Transverse colon (tissue), 4 donors: ENCODE data around the gene ETNPPL. TPM values are rescaled to one million over a fixed set of nuclear protein-coding genes. Genes with fewer than 3 reads are reported as not detected.

Experiments
- DNase-seq: peaks from one replicate; pipeline ENCODE4 v3.0.0-alpha.2; 2019
- H3K27ac ChIP-seq, 4 donors: fragments of 200-600 bp; sonication (generic); 2 replicates each; pipeline ENCODE4 v1.5.1; 2016 to 2018; ENCODE audit warnings: inconsistent platforms in 4 of 4
- H3K27me3 ChIP-seq: fragments of 200-600 bp; sonication (generic); 2 replicates; pipeline ENCODE4 v1.5.1; 2017; ENCODE audit warnings: inconsistent platforms
- H3K36me3 ChIP-seq, 4 donors: fragments of 200-600 bp; sonication (generic); 2 replicates each; pipeline ENCODE4 v1.5.1; 2017 to 2019; ENCODE audit warnings: inconsistent platforms in 4 of 4
- H3K4me1 ChIP-seq, 4 donors: fragments of 200-600 bp; sonication (generic); 2 replicates each; pipeline ENCODE4 v1.5.1; 2017 to 2020; ENCODE audit warnings: inconsistent platforms in 4 of 4
- H3K4me3 ChIP-seq, 4 donors: fragments of 200-600 bp; sonication (generic); 1 replicate in 1 of 4; 2 replicates in 3 of 4; pipeline versions ENCODE4 v1.5.1 to v1.6.1; 2017 to 2019; ENCODE audit warnings: inconsistent platforms in 4 of 4
- H3K9me3 ChIP-seq, 2 donors: fragments of 200-600 bp; sonication (generic); 2 replicates each; pipeline ENCODE4 v1.5.1; 2017 to 2019; ENCODE audit warnings: inconsistent platforms in 2 of 2
- CTCF ChIP-seq, 5 experiments: fragments of 200-600 bp in 3 of 5; fragments of 450-650 bp in 2 of 5; sonication (generic) in 3 of 5; IDR thresholded peaks; 1 replicate in 2 of 5; 2 replicates in 3 of 5; pipeline ENCODE4 v1.5.1; 2016 to 2017; ENCODE audit warnings: antibody characterized with exemption in 5 of 5, inconsistent platforms in 3 of 5, mild to moderate bottlenecking in 2 of 5, moderate library complexity in 1 of 5
- EP300 ChIP-seq: sonication (generic); formaldehyde crosslinking; IDR thresholded peaks from one replicate; pipeline ENCODE4 v1.6.1; 2017; ENCODE audit warnings: antibody characterized with exemption, low read depth
- POLR2A ChIP-seq: fragments of 450-650 bp; IDR thresholded peaks from one replicate; pipeline ENCODE4 v1.6.1; 2016; ENCODE audit warnings: antibody characterized with exemption, mild to moderate bottlenecking, moderate library complexity
- POLR2AphosphoS5 ChIP-seq, 3 donors: sonication (generic); formaldehyde crosslinking; IDR thresholded peaks; one replicate each; pipeline ENCODE4 v1.6.1; 2016; ENCODE audit warnings: antibody characterized with exemption in 3 of 3
- WGBS, 2 donors: methylation state at CpG; one replicate each; pipeline ENCODE4 v1.1.5; 2018; ENCODE audit warnings: low coverage in 1 of 2; 5-methylcytosine and 5-hydroxymethylcytosine counted together
- in situ Hi-C, 4 donors: fragments of 200-750 bp; cut with MboI; loops; one replicate each; pipeline versions ENCODE4 v1.15.0 to v1.15.1; 2017; ENCODE audit warnings: low sequenced_read_pairs in 3 of 4, low pct_ligation_motif_present in 1 of 4, low pct_unique_long_range_greater_than_20kb in 1 of 4
- intact Hi-C: fragments of 100-400 bp; cut with DNase I; formaldehyde crosslinking; loops from one replicate; pipeline ENCODE4 v1.15.1; 2023; ENCODE audit warnings: low total_unique reads
- total RNA-seq, 4 donors: library from RNA; depleted of rRNA; stranded (reverse); fragments of >200 nt; gene quantifications; one replicate each; pipeline ENCODE4 v1.1.0, GENCODE V29; 2016

The ETNPPL gene
- total RNA-seq, 4 donors from 2014 or later, result not detected

GRCh38 chr4:108742451-108743420 lies 20.1 kb downstream of the ETNPPL start:
- Histone ChIP-seq H3K36me3 (no peaks in the 10 kb centered on the region), H3K27me3 (no peaks in the 10 kb centered on the region), H3K27ac (no peak overlapping the region), H3K4me1 (no peaks in the 10 kb centered on the region), H3K9me3 (no peaks in the 10 kb centered on the region), H3K4me3 (no peak overlapping the region)
- intact Hi-C loops, result no loop called here
- in situ Hi-C loops, result no loop called here
- TF ChIP-seq POLR2A, result no peak
- no peak for TF ChIP-seq POLR2AphosphoS5 (IDR thresholded peaks at IDR 0.05)
- no peak for TF ChIP-seq CTCF (IDR thresholded peaks at IDR 0.05)
- TF ChIP-seq EP300, result no peak
- WGBS, 2 donors, result 70 to 89% methylated on average over 8 to 13 of the region's 13 CpGs
- DNase-seq, result no peak

- 71 to 84% methylated on average over 2 of the region's 2 CpGs for WGBS, 2 donors
- Histone ChIP-seq H3K9me3 (no peaks in the 10 kb centered on the region), H3K27me3 (no peaks in the 10 kb centered on the region), H3K27ac (no peak overlapping the region), H3K4me1 (no peaks in the 10 kb centered on the region), H3K36me3 (no peaks in the 10 kb centered on the region), H3K4me3 (no peak overlapping the region)
- in situ Hi-C loops, result no loop called here
- DNase-seq, result no peak
- intact Hi-C loops, result no loop called here
- TF ChIP-seq EP300, result no peak
- no peak for TF ChIP-seq POLR2A
- no peak for TF ChIP-seq CTCF (IDR thresholded peaks at IDR 0.05)
- TF ChIP-seq POLR2AphosphoS5 (IDR thresholded peaks at IDR 0.05), result no peak
These were observed 24.7 kb downstream of the ETNPPL start for GRCh38 chr4:108738003-108738706.

GRCh38 chr4:108731006-108731405 lies 31.8 kb downstream of the ETNPPL start:
- H3K27ac ChIP-seq, result no peak overlapping the region
- no peaks in the 10 kb centered on the region for H3K4me1 ChIP-seq
- WGBS, 2 donors, result 54 to 60% methylated on average over 2 to 3 of the region's 3 CpGs
- in situ Hi-C loops, result no loop called here
- H3K9me3 ChIP-seq, result peaks cover 0 to 3% of the 10 kb centered on the region in 2 donors
- no peak overlapping the region for H3K4me3 ChIP-seq
- H3K36me3 ChIP-seq, result no peaks in the 10 kb centered on the region
- intact Hi-C loops, result no loop called here
- TF ChIP-seq POLR2A, result no peak
- TF ChIP-seq CTCF (IDR thresholded peaks at IDR 0.05), result no peak
- TF ChIP-seq POLR2AphosphoS5 (IDR thresholded peaks at IDR 0.05), result no peak
- TF ChIP-seq EP300, result no peak
- no peak for DNase-seq
- no peaks in the 10 kb centered on the region for H3K27me3 ChIP-seq

- Histone ChIP-seq H3K4me1 (no peaks in the 10 kb centered on the region), H3K4me3 (no peak overlapping the region), H3K36me3 (no peaks in the 10 kb centered on the region), H3K9me3 (peaks cover 0 to 3% of the 10 kb centered on the region in 2 donors), H3K27ac (no peak overlapping the region), H3K27me3 (no peaks in the 10 kb centered on the region)
- intact Hi-C loops, result no loop called here
- 62% methylated on average over 1 of the region's 1 CpG; no CpG with 5 or more reads in 1 of the 2 donors for WGBS, 2 donors
- in situ Hi-C loops, result no loop called here
- no peak for TF ChIP-seq CTCF (IDR thresholded peaks at IDR 0.05)
- no peak for TF ChIP-seq EP300
- TF ChIP-seq POLR2AphosphoS5 (IDR thresholded peaks at IDR 0.05), result no peak
- TF ChIP-seq POLR2A, result no peak
- DNase-seq, result no peak
These were observed 32.3 kb downstream of the ETNPPL start for GRCh38 chr4:108730579-108730978.
